HG03565 (cell line): ENCODE measurements around the gene TBCA.
"Not testable (repeated sequence)": the region's sequence is repeated elsewhere in the genome, so short reads cannot be mapped to it uniquely, and the experiment has no call there.

Experiments
- ATAC-seq: cut with Tn5 transposase; IDR thresholded peaks from one replicate; pipeline ENCODE4 v1.9.1; 2021; ENCODE audit warnings: mild to moderate bottlenecking, moderate library complexity; ENCODE audit not compliant: unreplicated experiment

The TBCA gene

GRCh38 chr5:77773734-77774280 lies 2.3 kb downstream of the TBCA start:
- no peak for ATAC-seq

GRCh38 chr5:77772729-77773128 lies 3.4 kb downstream of the TBCA start:
- no peak for ATAC-seq

- ATAC-seq: no peak
Measured at GRCh38 chr5:77771452-77771851, 4.7 kb downstream of the TBCA start.

- ATAC-seq: no peak
Measured at GRCh38 chr5:77770293-77771005, 5.7 kb downstream of the TBCA start.

- ATAC-seq: no peak
Measured at GRCh38 chr5:77768978-77769377, 7.2 kb downstream of the TBCA start.

GRCh38 chr5:77767301-77767700 lies 8.8 kb downstream of the TBCA start:
- no peak for ATAC-seq

- no peak for ATAC-seq
Measured at GRCh38 chr5:77761606-77762005, 14.5 kb downstream of the TBCA start.

GRCh38 chr5:77758141-77758938 lies 17.8 kb downstream of the TBCA start:
- no peak for ATAC-seq

GRCh38 chr5:77751328-77752023 lies 24.7 kb downstream of the TBCA start:
- ATAC-seq: no peak

GRCh38 chr5:77750928-77751327 lies 25.2 kb downstream of the TBCA start:
- ATAC-seq: not testable (repeated sequence)

GRCh38 chr5:77748160-77748559 lies 28.0 kb downstream of the TBCA start:
- no peak for ATAC-seq

GRCh38 chr5:77744116-77744515 lies 32.0 kb downstream of the TBCA start:
- ATAC-seq: no peak

- ATAC-seq: no peak
Measured at GRCh38 chr5:77743181-77743580, 33.0 kb downstream of the TBCA start.

- ATAC-seq: no peak
Measured at GRCh38 chr5:77741608-77742007, 34.5 kb downstream of the TBCA start.

- ATAC-seq: no peak
Measured at GRCh38 chr5:77734885-77735284, 41.3 kb downstream of the TBCA start.

GRCh38 chr5:77733130-77733529 lies 43.0 kb downstream of the TBCA start:
- ATAC-seq: no peak

- ATAC-seq: no peak
Measured at GRCh38 chr5:77727190-77727589, 48.9 kb downstream of the TBCA start.

GRCh38 chr5:77725616-77726015 lies 50.5 kb downstream of the TBCA start:
- no peak for ATAC-seq

GRCh38 chr5:77724934-77725333 lies 51.2 kb downstream of the TBCA start:
- ATAC-seq: no peak

- ATAC-seq: no peak
Measured at GRCh38 chr5:77719666-77720363, 56.3 kb downstream of the TBCA start.
